Small intestine (tissue), 7 donors: ENCODE results near the gene SARS1. TPM values are rescaled to one million over a fixed set of nuclear protein-coding genes. Genes with fewer than 3 reads are reported as not detected.

ENCODE experiments used
- DNase-seq, 2 donors: peaks; one replicate each; pipeline versions ENCODE4 v3.0.0 to v3.0.0-alpha.2; 2013
- FAIRE-seq: peaks from 2 replicates; lab custom pipeline; 2012; peaks lifted over from hg19 to GRCh38; lab: Jason Lieb, UNC
- H3K27ac ChIP-seq, 3 donors: one replicate each; pipeline ENCODE4 v1.5.1; 2013; ENCODE audit warnings: low read length in 2 of 3, mild to moderate bottlenecking in 2 of 3, control low read depth in 1 of 3, inconsistent platforms in 1 of 3, low read depth in 1 of 3, moderate library complexity in 1 of 3
- H3K27me3 ChIP-seq, 3 donors: one replicate each; pipeline ENCODE4 v1.6.1; 2013; ENCODE audit warnings: low read length in 3 of 3, inconsistent platforms in 1 of 3; ENCODE audit not compliant: control insufficient read depth in 3 of 3, insufficient read depth in 3 of 3
- H3K36me3 ChIP-seq, 3 donors: one replicate each; pipeline ENCODE4 v1.6.1; 2013; ENCODE audit warnings: low read length in 3 of 3, inconsistent platforms in 1 of 3, low read depth in 1 of 3, mild to moderate bottlenecking in 1 of 3, moderate library complexity in 1 of 3; ENCODE audit not compliant: control insufficient read depth in 3 of 3, insufficient read depth in 2 of 3
- H3K4me1 ChIP-seq, 3 donors: one replicate each; pipeline ENCODE4 v1.6.1; 2013; ENCODE audit warnings: low read length in 2 of 3, inconsistent platforms in 1 of 3, low read depth in 1 of 3, mild to moderate bottlenecking in 1 of 3, moderate library complexity in 1 of 3; ENCODE audit not compliant: control insufficient read depth in 3 of 3, insufficient read depth in 2 of 3
- H3K4me3 ChIP-seq, 3 donors: one replicate each; pipeline ENCODE4 v1.5.1; 2013; ENCODE audit warnings: low read length in 3 of 3, control low read depth in 1 of 3, inconsistent platforms in 1 of 3, low read depth in 1 of 3, mild to moderate bottlenecking in 1 of 3, moderate library complexity in 1 of 3
- H3K9me3 ChIP-seq, 2 donors: one replicate each; pipeline ENCODE4 v1.6.1; 2013; ENCODE audit warnings: low read depth in 1 of 2, low read length in 1 of 2; ENCODE audit not compliant: control insufficient read depth in 2 of 2, insufficient read depth in 1 of 2
- WGBS, 3 donors: extraction: QIAGEN DNeasy Blood & Tissue Kit; methylation state at CpG; one replicate each; pipeline ENCODE4 v1.1.7; 2013; 5-methylcytosine and 5-hydroxymethylcytosine counted together
- polyA plus RNA-seq, 4 donors: library from polyadenylated mRNA; stranded (reverse) in 3 of 4; unstranded in 1 of 4; fragments of 200-250 nt in 3 of 4; fragments of 120-200 nt in 1 of 4; gene quantifications; one replicate each; pipeline versions ENCODE4 v1.2.1 to v1.2.3, GENCODE V29; 2013
- donor health status: healthy with polysubstance abuse.
- donor health status: control.
- donor health status: control.
- donor health status: Bipolar disorder and iron deficiency.
- donor health status: healthy.

The SARS1 gene
- polyA plus RNA-seq, 4 donors: 99.1 to 190 (median 133) TPM

- DNase-seq: no peak
- H3K27me3 ChIP-seq: no peaks in the 10 kb centered on the region
- no peaks in the 10 kb centered on the region for H3K9me3 ChIP-seq
- H3K36me3 ChIP-seq: peaks cover 0 to 56% (median 0%) of the 10 kb centered on the region in 3 donors
- no peak overlapping the region for H3K27ac ChIP-seq
- FAIRE-seq: no peak
- 85 to 89% (median 87%) methylated on average over 4 of the region's 4 CpGs for WGBS, 3 donors
- peaks cover 0 to 4% (median 0%) of the 10 kb centered on the region in 3 donors for H3K4me1 ChIP-seq
- no peak overlapping the region for H3K4me3 ChIP-seq
Measured at GRCh38 chr1:109188200-109188599, 25.5 kb upstream of the SARS1 start.

- Histone ChIP-seq H3K4me3 (no peak overlapping the region), H3K27ac (no peak overlapping the region), H3K36me3 (peaks cover 0 to 54% (median 0%) of the 10 kb centered on the region in 3 donors), H3K4me1 (peaks cover 0 to 4% (median 0%) of the 10 kb centered on the region in 3 donors), H3K27me3 (no peaks in the 10 kb centered on the region), H3K9me3 (no peaks in the 10 kb centered on the region)
- WGBS, 3 donors: 84 to 91% (median 89%) methylated on average over 6 of the region's 6 CpGs
- no peak for FAIRE-seq
- no peak for DNase-seq
Measured at GRCh38 chr1:109188781-109189180, 24.9 kb upstream of the SARS1 start.

- Histone ChIP-seq H3K4me3 (no peak overlapping the region), H3K9me3 (no peaks in the 10 kb centered on the region), H3K27ac (no peak overlapping the region), H3K36me3 (peaks cover 0 to 51% (median 0%) of the 10 kb centered on the region in 3 donors), H3K27me3 (no peaks in the 10 kb centered on the region), H3K4me1 (peaks cover 0 to 4% (median 0%) of the 10 kb centered on the region in 3 donors)
- 80 to 87% (median 83%) methylated on average over 7 of the region's 7 CpGs for WGBS, 3 donors
- no peak for DNase-seq
- FAIRE-seq: no peak
Measured at GRCh38 chr1:109190189-109190588, 23.5 kb upstream of the SARS1 start.

- FAIRE-seq (no peak), DNase-seq (no peak)
- no peak overlapping the region for H3K4me3 ChIP-seq
- H3K27ac ChIP-seq: no peak overlapping the region
- H3K4me1 ChIP-seq: peaks cover 0 to 4% (median 0%) of the 10 kb centered on the region in 3 donors
- peaks cover 0 to 42% (median 0%) of the 10 kb centered on the region in 3 donors for H3K36me3 ChIP-seq
- 79 to 86% (median 84%) methylated on average over 8 of the region's 8 CpGs for WGBS, 3 donors
- no peaks in the 10 kb centered on the region for H3K27me3 ChIP-seq
- no peaks in the 10 kb centered on the region for H3K9me3 ChIP-seq
Measured at GRCh38 chr1:109191377-109191776, 22.3 kb upstream of the SARS1 start.

- Histone ChIP-seq H3K36me3 (peaks cover 0 to 41% (median 0%) of the 10 kb centered on the region in 3 donors), H3K9me3 (no peaks in the 10 kb centered on the region), H3K27me3 (no peaks in the 10 kb centered on the region), H3K4me3 (no peak overlapping the region), H3K27ac (no peak overlapping the region), H3K4me1 (peaks cover 0 to 4% (median 0%) of the 10 kb centered on the region in 3 donors)
- DNase-seq: no peak
- no peak for FAIRE-seq
Measured at GRCh38 chr1:109191891-109192290, 21.8 kb upstream of the SARS1 start.

GRCh38 chr1:109192433-109192832 lies 21.3 kb upstream of the SARS1 start:
- FAIRE-seq: no peak
- Histone ChIP-seq H3K36me3 (peaks cover 0 to 37% (median 0%) of the 10 kb centered on the region in 3 donors), H3K4me3 (no peak overlapping the region), H3K27me3 (no peaks in the 10 kb centered on the region), H3K4me1 (peaks cover 0 to 4% (median 0%) of the 10 kb centered on the region in 3 donors), H3K9me3 (no peaks in the 10 kb centered on the region), H3K27ac (no peak overlapping the region)
- DNase-seq: no peak
- WGBS, 3 donors: 47 to 51% (median 51%) methylated on average over 4 of the region's 4 CpGs

- no peak overlapping the region for H3K4me3 ChIP-seq
- peaks cover 0 to 4% (median 0%) of the 10 kb centered on the region in 3 donors for H3K4me1 ChIP-seq
- 46 to 53% (median 51%) methylated on average over 14 of the region's 14 CpGs for WGBS, 3 donors
- H3K36me3 ChIP-seq: peaks cover 0 to 34% (median 0%) of the 10 kb centered on the region in 3 donors
- DNase-seq: peak; percentile 68 to 77
- FAIRE-seq: no peak
- H3K27ac ChIP-seq: no peak overlapping the region
- H3K9me3 ChIP-seq: no peaks in the 10 kb centered on the region
- H3K27me3 ChIP-seq: no peaks in the 10 kb centered on the region
Measured at GRCh38 chr1:109193653-109194590, 19.8 kb upstream of the SARS1 start.

- Histone ChIP-seq H3K9me3 (no peaks in the 10 kb centered on the region), H3K36me3 (peaks cover 0 to 36% (median 0%) of the 10 kb centered on the region in 3 donors), H3K4me3 (no peak overlapping the region), H3K27ac (no peak overlapping the region), H3K4me1 (peaks cover 0 to 4% (median 0%) of the 10 kb centered on the region in 3 donors), H3K27me3 (no peaks in the 10 kb centered on the region)
- DNase-seq (no peak), FAIRE-seq (no peak)
- WGBS, 3 donors: 61 to 76% (median 71%) methylated on average over 10 of the region's 10 CpGs
Measured at GRCh38 chr1:109197158-109198042, 16.3 kb upstream of the SARS1 start.
